Osteoblast (primary cell): ENCODE data around the gene RPL38. TPM values are rescaled to one million over a fixed set of nuclear protein-coding genes. Genes with fewer than 3 reads are reported as not detected.

ENCODE experiments used
- DNase-seq: peaks from one replicate; pipeline ENCODE4 v3.0.0; 2011; ENCODE audit warnings: low spot score, mixed read lengths; ENCODE audit not compliant: insufficient read length; ENCODE audit errors: missing footprints
- H2AFZ ChIP-seq: 2 replicates; pipeline ENCODE4 v1.6.0; 2011; ENCODE audit warnings: mild to moderate bottlenecking, low read length
- H3K27ac ChIP-seq: 2 replicates; pipeline ENCODE4 v1.5.1; 2011; ENCODE audit warnings: mild to moderate bottlenecking, low read depth, low read length, moderate library complexity
- H3K27me3 ChIP-seq: 2 replicates; pipeline ENCODE4 v1.6.0; 2012; ENCODE audit warnings: mild to moderate bottlenecking, control low read depth, inconsistent platforms, low read length, moderate library complexity; ENCODE audit not compliant: insufficient read depth
- H3K36me3 ChIP-seq: 2 replicates; pipeline ENCODE4 v1.5.1; 2011; ENCODE audit warnings: mild to moderate bottlenecking, low read length, control low read depth, moderate library complexity; ENCODE audit not compliant: insufficient read depth
- H3K4me1 ChIP-seq: 2 replicates; pipeline ENCODE4 v1.5.1; 2011; ENCODE audit warnings: mild to moderate bottlenecking, low read length, control low read depth, moderate library complexity; ENCODE audit not compliant: insufficient read depth
- H3K4me2 ChIP-seq: 2 replicates; pipeline ENCODE4 v1.6.0; 2011; ENCODE audit warnings: mild to moderate bottlenecking, low read length; ENCODE audit not compliant: insufficient read depth
- H3K4me3 ChIP-seq: fragments of 200-600 bp; sonication (generic); 3 replicates; pipeline ENCODE4 v1.5.1; 2012; ENCODE audit warnings: mild to moderate bottlenecking, low read length, inconsistent platforms; ENCODE audit not compliant: insufficient read depth
- H3K79me2 ChIP-seq: 2 replicates; pipeline ENCODE4 v1.6.0; 2012; ENCODE audit warnings: mild to moderate bottlenecking, low read length, control low read depth, inconsistent platforms; ENCODE audit not compliant: insufficient read depth
- H3K9me3 ChIP-seq: 2 replicates; pipeline ENCODE4 v1.5.1; 2011; ENCODE audit warnings: low read depth, low read length, control low read depth
- H4K20me1 ChIP-seq: 2 replicates; pipeline ENCODE4 v1.6.0; 2012; ENCODE audit warnings: mild to moderate bottlenecking, low read length, control low read depth; ENCODE audit not compliant: insufficient read depth
- CTCF ChIP-seq: IDR thresholded peaks from 2 replicates; pipeline ENCODE4 v1.5.1; 2011; ENCODE audit warnings: mild to moderate bottlenecking, low read depth, low read length, moderate library complexity; ENCODE audit errors: extremely low read depth
- total RNA-seq: library from RNA; depleted of rRNA; stranded (reverse); fragments of >200 nt; gene quantifications from 2 replicates; pipeline ENCODE4 v1.2.3, GENCODE V29; 2012

RPL38 gene
- total RNA-seq, 1 donor: 470 TPM

DNA sequence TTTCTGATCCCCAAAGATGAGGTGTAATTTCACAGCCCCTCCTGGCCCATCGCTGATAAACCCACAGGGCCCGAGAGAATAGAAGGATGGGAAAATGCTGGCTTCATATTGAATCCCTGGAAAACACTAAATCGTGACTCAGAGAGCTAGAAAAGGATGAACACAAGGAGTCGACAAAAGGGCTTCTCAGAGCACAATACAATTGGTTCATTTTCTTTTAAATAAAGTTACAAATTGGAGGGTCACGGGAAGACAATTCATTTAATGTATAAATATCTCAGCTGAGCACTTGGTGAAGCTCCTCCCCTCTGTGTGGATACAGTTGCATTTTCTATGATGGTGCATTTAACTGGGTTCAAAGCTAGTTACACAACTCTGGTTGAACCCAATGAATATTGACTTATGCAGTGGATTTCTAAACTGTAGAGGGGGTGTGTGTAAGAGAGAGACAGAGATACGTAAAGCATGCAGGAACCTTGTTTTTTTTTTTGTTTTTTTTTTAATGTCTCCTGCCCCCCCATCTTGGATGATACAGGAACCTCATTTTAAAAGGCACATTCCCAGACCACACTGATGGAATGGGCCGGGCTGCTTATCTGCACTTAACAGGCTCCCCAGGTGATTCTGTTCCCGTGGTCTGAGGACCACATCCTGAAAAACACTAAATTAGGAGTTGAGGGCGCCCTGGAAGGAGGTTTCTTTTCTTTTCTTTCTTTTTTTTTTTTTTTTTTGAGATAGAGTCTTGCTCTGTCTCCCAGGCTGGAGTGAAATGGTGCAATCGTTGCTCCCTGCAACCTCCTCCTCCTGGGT lies 24.0 kb downstream of the RPL38 start:
- no peaks in the 10 kb centered on the region for H3K4me1 ChIP-seq
- H3K27me3 ChIP-seq: no peaks in the 10 kb centered on the region
- no peak overlapping the region for H3K27ac ChIP-seq
- H3K4me2 ChIP-seq: no peak overlapping the region
- H2AFZ ChIP-seq: no peak overlapping the region
- DNase-seq: no peak
- no peaks in the 10 kb centered on the region for H3K9me3 ChIP-seq
- no peaks in the 10 kb centered on the region for H4K20me1 ChIP-seq
- no peaks in the 10 kb centered on the region for H3K79me2 ChIP-seq
- no peak overlapping the region for H3K4me3 ChIP-seq
- no peak for TF ChIP-seq CTCF
- H3K36me3 ChIP-seq: no peaks in the 10 kb centered on the region

GRCh38 chr17:74228306-74228978 lies 25.0 kb downstream of the RPL38 start:
- Histone ChIP-seq H3K36me3 (no peaks in the 10 kb centered on the region), H3K4me3 (no peak overlapping the region), H3K27me3 (no peaks in the 10 kb centered on the region), H4K20me1 (no peaks in the 10 kb centered on the region), H3K4me2 (no peak overlapping the region), H3K9me3 (no peaks in the 10 kb centered on the region), H3K27ac (no peak overlapping the region), H3K4me1 (no peaks in the 10 kb centered on the region), H2AFZ (no peak overlapping the region), H3K79me2 (no peaks in the 10 kb centered on the region)
- TF ChIP-seq CTCF: no peak
- no peak for DNase-seq

- Histone ChIP-seq H3K27me3 (no peaks in the 10 kb centered on the region), H3K9me3 (no peaks in the 10 kb centered on the region), H2AFZ (no peak overlapping the region), H4K20me1 (no peaks in the 10 kb centered on the region), H3K36me3 (no peaks in the 10 kb centered on the region), H3K27ac (no peak overlapping the region), H3K4me3 (no peak overlapping the region), H3K4me2 (no peak overlapping the region), H3K4me1 (no peaks in the 10 kb centered on the region), H3K79me2 (no peaks in the 10 kb centered on the region)
- no peak for DNase-seq
- TF ChIP-seq CTCF: no peak
These were observed 27.4 kb downstream of the RPL38 start for GRCh38 chr17:74230896-74231295.
